CD1c-positive myeloid dendritic cell (primary cell): ENCODE measurements around the gene CALB2.
"Not testable (repeated sequence)": the region's sequence is repeated elsewhere in the genome, so short reads cannot be mapped to it uniquely, and the experiment has no call there.

Source experiments
- DNase-seq: peaks from one replicate; pipeline ENCODE4 v3.0.0-alpha.2; 2016; ENCODE audit errors: extremely low spot score

Gene CALB2

GRCh38 chr16:71358464-71358998, at the start of gene CALB2:
TSS of gene CALB2 (plus strand) at chr16:71358723. CDS start at chr16:71358793, 70 bp downstream.
- DNase-seq, result peak; percentile 75

- peak; percentile 44 for DNase-seq
Measured at GRCh38 chr16:71311553-71312158, 46.9 kb upstream of the CALB2 start.

- not testable (repeated sequence) for DNase-seq
Measured at GRCh38 chr16:71313591-71313990, 44.9 kb upstream of the CALB2 start.

- no peak for DNase-seq
Measured at GRCh38 chr16:71315269-71315668, 43.3 kb upstream of the CALB2 start.

- no peak for DNase-seq
Measured at GRCh38 chr16:71319999-71320398, 38.5 kb upstream of the CALB2 start.

- DNase-seq, result no peak
Measured at GRCh38 chr16:71327720-71328119, 30.8 kb upstream of the CALB2 start.

- DNase-seq, result no peak
Measured at GRCh38 chr16:71328151-71328550, 30.4 kb upstream of the CALB2 start.

- no peak for DNase-seq
Measured at GRCh38 chr16:71337631-71338030, 20.9 kb upstream of the CALB2 start.

- DNase-seq, result no peak
Measured at GRCh38 chr16:71338193-71338592, 20.3 kb upstream of the CALB2 start.

GRCh38 chr16:71338632-71339031, 19.9 kb upstream of the CALB2 start:
- DNase-seq, result no peak

- DNase-seq, result no peak
Measured at GRCh38 chr16:71339236-71340171, 19.0 kb upstream of the CALB2 start.

GRCh38 chr16:71340406-71340805, 18.1 kb upstream of the CALB2 start:
- no peak for DNase-seq

- DNase-seq, result no peak
Measured at GRCh38 chr16:71341881-71342280, 16.6 kb upstream of the CALB2 start.

- no peak for DNase-seq
Measured at GRCh38 chr16:71343078-71343477, 15.4 kb upstream of the CALB2 start.

GRCh38 chr16:71344315-71344905, 14.1 kb upstream of the CALB2 start:
- DNase-seq, result no peak

GRCh38 chr16:71345031-71345430, 13.5 kb upstream of the CALB2 start:
- no peak for DNase-seq

- no peak for DNase-seq
Measured at GRCh38 chr16:71347146-71347545, 11.4 kb upstream of the CALB2 start.

GRCh38 chr16:71348262-71349085, 10.0 kb upstream of the CALB2 start:
- DNase-seq, result no peak

- no peak for DNase-seq
Measured at GRCh38 chr16:71350821-71351557, 7.5 kb upstream of the CALB2 start.

GRCh38 chr16:71351558-71351901, 7.0 kb upstream of the CALB2 start:
- no peak for DNase-seq

- DNase-seq, result no peak
Measured at GRCh38 chr16:71352466-71352865, 6.1 kb upstream of the CALB2 start.
